ENCODE data around the gene SSH2. TPM values are rescaled to one million over a fixed set of nuclear protein-coding genes. Genes with fewer than 3 reads are reported as not detected.

The SSH2 gene
- total and polyA plus RNA-seq, 9 of the 15 experiments (the other 6 are each of a cell fraction or from before 2014, with no cell fraction given), result 3.9 to 16.1 (median 10.2) TPM

DNA sequence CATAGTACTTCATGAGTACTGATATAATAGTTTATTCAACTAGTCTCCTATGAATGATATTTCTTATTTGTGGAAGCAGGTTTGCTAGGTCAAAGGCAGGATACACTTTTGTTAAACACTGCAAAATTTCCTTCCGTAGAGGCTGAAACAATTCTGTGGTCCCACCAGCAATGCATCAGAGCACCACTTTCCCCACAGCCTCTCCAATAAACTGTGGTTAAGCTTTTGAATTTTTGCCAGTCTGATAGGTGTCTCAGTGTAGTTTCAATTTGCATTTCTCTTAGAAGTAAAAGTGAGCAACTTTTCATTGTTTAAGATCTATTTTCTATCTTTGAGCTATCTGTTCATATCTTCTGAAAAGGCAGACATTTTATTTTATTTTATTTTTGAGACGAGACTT, 270.9 kb downstream of the SSH2 start:
- no peak for TF ChIP-seq FOXK2 (conservative IDR thresholded peaks at IDR 0.05 in 1 of 2, IDR thresholded peaks at IDR 0.05 in 1 of 2; ENCODE audit: low read depth in 2 of 2)
- no peak for TF ChIP-seq CEBPB (tag; IDR thresholded peaks at IDR 0.05)
- TF ChIP-seq CBX2 (IDR thresholded peaks at IDR 0.05; ENCODE audit: insufficient read depth, low read length, poor library complexity, severe bottlenecking), result no peak
- TF ChIP-seq LCOR (CRISPR knock-in tag; IDR thresholded peaks at IDR 0.05), result no peak
- no peak for TF ChIP-seq ATF7 (IDR thresholded peaks at IDR 0.05)
- no peak for TF ChIP-seq NFIC (IDR thresholded peaks at IDR 0.05)
- TF ChIP-seq ARID2 (IDR thresholded peaks at IDR 0.05), result no peak
- TF ChIP-seq PURB (CRISPR knock-in tag; IDR thresholded peaks at IDR 0.05; ENCODE audit: low read depth), result no peak
- TF ChIP-seq SAFB2 (IDR thresholded peaks at IDR 0.05; ENCODE audit: borderline replicate concordance, low read depth, low read length, severe bottlenecking), result no peak
- no peak for DNase-seq (ENCODE audit: extremely low read depth in 1 of 4, low spot score in 3 of 4)
- no peaks in the 10 kb centered on the region for H3K9me1 ChIP-seq (ENCODE audit: control insufficient read depth, insufficient read depth, low read length)
- peaks cover 15 to 21% of the 10 kb centered on the region in 2 experiments; a peak in 4 of 5 replicates for H3K4me1 ChIP-seq (replicated peaks in 1 of 2; ENCODE audit: control insufficient read depth in 2 of 2, insufficient read depth in 2 of 2, low read length in 2 of 2)
- H3K4me2 ChIP-seq (ENCODE audit: insufficient read depth, low read length), result no peak overlapping the region
- CTCF ChIA-PET (ENCODE audit: low intra/inter-chr PET ratio), result no interaction called here
- H4K20me1 ChIP-seq (replicated peaks; ENCODE audit: control insufficient read depth, insufficient read depth, low read length), result no peaks in the 10 kb centered on the region
- FAIRE-seq, result no peak
- H3K27me3 ChIP-seq (ENCODE audit: control insufficient read depth in 2 of 2, insufficient read depth in 2 of 2, low read length in 2 of 2), result no peaks in the 10 kb centered on the region
- POLR2A ChIA-PET, result interaction anchor here (0.6 to 1.0 kb wide), 4 partner anchors 16 to 65 kb away, joined by 3 to 5 read pairs (median 4); no protein-coding TSS in a partner anchor
- no peaks in the 10 kb centered on the region for H3K79me2 ChIP-seq (ENCODE audit: control insufficient read depth, insufficient read depth, low read length)
- BruUV-seq (replicated peaks), result no TSS peak
- H2AFZ ChIP-seq (ENCODE audit: low read depth, low read length), result no peak overlapping the region
- H3K9me3 ChIP-seq (replicated peaks; ENCODE audit: control insufficient read depth, insufficient read depth, low read depth, low read length), result no peaks in the 10 kb centered on the region
- no peaks in the 10 kb centered on the region for H3K36me3 ChIP-seq (ENCODE audit: control insufficient read depth, insufficient read depth, low read length)
- H3K9ac ChIP-seq (ENCODE audit: insufficient read depth in 1 of 2, low read depth in 2 of 2, low read length in 2 of 2), result no peak overlapping the region
- intact Hi-C loops (cut with micrococcal nuclease) (no loop called here), in situ Hi-C loops (cut with MboI) (no loop called here)
- no peak for ATAC-seq
- H3K4me3 ChIP-seq, result no peak overlapping the region
- 83% methylated on average over 2 of the region's 2 CpGs for WGBS (ENCODE audit: insufficient coverage, low coverage, missing lambda C conversion rate)
- H3K27ac ChIP-seq (ENCODE audit: extremely low read depth, low read depth, low read length), result no peak overlapping the region
